K562 (cell line): ENCODE results near the gene ZNF276. TPM values are rescaled to one million over a fixed set of nuclear protein-coding genes. Genes with fewer than 3 reads are reported as not detected.

Source experiments
- ATAC-seq: fragments of 200-7000 bp; cut with Tn5 transposase; 3 replicates; pipeline ENCODE4 v1.9.1; 2020; ENCODE audit warnings: moderate library complexity
- BruUV-seq: library from RNA; stranded (reverse); fragments of 400-500 nt; replicated peaks from 2 replicates; lab custom pipeline; 2021; lab: Mats Ljungman, UMichigan
- CTCF ChIA-PET: fragments of 300-600 bp; formaldehyde crosslinking; extraction: SDS; loops from one replicate; lab custom pipeline; 2021; ENCODE audit warnings: low intra/inter-chr PET ratio; lab: Yijun Ruan, JAX
- POLR2A ChIA-PET: fragments of 300-600, 350-650 bp; sonication (Branson Sonifier 250); formaldehyde crosslinking; extraction: SDS; loops from one replicate; lab custom pipeline; 2021; ENCODE audit warnings: antibody characterized with exemption, inconsistent platforms; lab: Yijun Ruan, JAX
- DNase-seq, 4 experiments: peaks; one replicate each; pipeline versions ENCODE4 v3.0.0 to v3.0.0-alpha.2; 2011 to 2018; ENCODE audit warnings: low spot score in 3 of 4, mixed read lengths in 3 of 4; ENCODE audit errors: extremely low read depth in 1 of 4
- FAIRE-seq: peaks from 2 replicates; lab custom pipeline; 2011; peaks lifted over from hg19 to GRCh38; lab: Jason Lieb, UNC
- H2AFZ ChIP-seq: 2 replicates; pipeline ENCODE4 v1.6.0; 2011; ENCODE audit warnings: low read depth, low read length, control low read depth, inconsistent platforms
- H3K27ac ChIP-seq: fragments of 200-600 bp; 3 replicates; pipeline ENCODE4 v1.8.0; 2011; ENCODE audit warnings: low read depth, mild to moderate bottlenecking, control low read depth, inconsistent platforms, low read length, moderate library complexity, mixed read lengths; ENCODE audit errors: extremely low read depth
- H3K27me3 ChIP-seq, 2 experiments: fragments of 300-600 bp in 1 of 2; 2 replicates in 1 of 2; 3 replicates in 1 of 2; pipeline versions ENCODE4 v1.6.0 to v1.8.0; 2011; ENCODE audit warnings: inconsistent platforms in 2 of 2, low read length in 2 of 2, mild to moderate bottlenecking in 1 of 2, mixed read lengths in 1 of 2, moderate library complexity in 1 of 2; ENCODE audit not compliant: control insufficient read depth in 2 of 2, insufficient read depth in 2 of 2
- H3K36me3 ChIP-seq: fragments of 300-600 bp; 3 replicates; pipeline ENCODE4 v1.8.0; 2011; ENCODE audit warnings: mild to moderate bottlenecking, low read length, inconsistent platforms; ENCODE audit not compliant: control insufficient read depth, insufficient read depth
- H3K4me1 ChIP-seq, 2 experiments: fragments of 200-600 bp in 1 of 2; replicated peaks in 1 of 2; 2 replicates in 1 of 2; 3 replicates in 1 of 2; pipeline versions ENCODE4 v1.5.1 to v1.8.0; 2011; ENCODE audit warnings: inconsistent platforms in 2 of 2, low read length in 2 of 2, mild to moderate bottlenecking in 1 of 2, mixed read lengths in 1 of 2, moderate library complexity in 1 of 2; ENCODE audit not compliant: control insufficient read depth in 2 of 2, insufficient read depth in 2 of 2
- H3K4me2 ChIP-seq: 2 replicates; pipeline ENCODE4 v1.6.1; 2011; ENCODE audit warnings: low read length, control low read depth, inconsistent platforms, mixed read lengths; ENCODE audit not compliant: insufficient read depth
- H3K4me3 ChIP-seq: fragments of 200-600 bp; sonication (generic), shearing (Covaris generic); 2 replicates; pipeline ENCODE4 v1.5.1; 2016; ENCODE audit warnings: control low read depth, inconsistent platforms
- H3K79me2 ChIP-seq: fragments of 200-600 bp; 3 replicates; pipeline ENCODE4 v1.8.0; 2011; ENCODE audit warnings: low read length, inconsistent platforms; ENCODE audit not compliant: control insufficient read depth, insufficient read depth
- H3K9ac ChIP-seq, 2 experiments: 2 replicates each; pipeline versions ENCODE4 v1.6.0 to v1.6.1; 2011; ENCODE audit warnings: low read depth in 2 of 2, low read length in 2 of 2, control low read depth in 1 of 2, inconsistent platforms in 1 of 2, mild to moderate bottlenecking in 1 of 2, mixed read lengths in 1 of 2; ENCODE audit not compliant: insufficient read depth in 1 of 2
- H3K9me1 ChIP-seq: one replicate; pipeline ENCODE4 v1.6.0; 2011; ENCODE audit warnings: inconsistent platforms, mild to moderate bottlenecking, low read length, moderate library complexity; ENCODE audit not compliant: control insufficient read depth, insufficient read depth
- H3K9me3 ChIP-seq: replicated peaks from 2 replicates; pipeline ENCODE4 v1.5.1; 2011; ENCODE audit warnings: low read depth, low read length, inconsistent platforms; ENCODE audit not compliant: control insufficient read depth, insufficient read depth
- H4K20me1 ChIP-seq: replicated peaks from 2 replicates; pipeline ENCODE4 v1.6.1; 2011; ENCODE audit warnings: low read length, inconsistent platforms, mixed read lengths; ENCODE audit not compliant: control insufficient read depth, insufficient read depth
- BCOR ChIP-seq: fragments of 450-650 bp; IDR thresholded peaks from 2 replicates; pipeline ENCODE4 v1.6.1; 2016
- DMBX1 ChIP-seq: fragments of 250-450 bp; sonication (Bioruptor Pico); IDR thresholded peaks from 2 replicates; pipeline ENCODE4 v1.8.0; 2022; ENCODE audit warnings: inconsistent platforms, mild to moderate bottlenecking, moderate library complexity, borderline replicate concordance
- HMG20A ChIP-seq: fragments of 450-650 bp; formaldehyde crosslinking; conservative IDR thresholded peaks from 2 replicates; pipeline ENCODE4 v1.4.0; 2020; ENCODE audit warnings: mild to moderate bottlenecking, mixed read lengths
- LARP7 ChIP-seq: fragments of 450-650 bp; IDR thresholded peaks from 2 replicates; pipeline ENCODE4 v1.6.1; 2016
- NEUROD1 ChIP-seq: fragments of 150-350 bp; IDR thresholded peaks from 2 replicates; pipeline ENCODE4 v1.6.1; 2014; ENCODE audit warnings: borderline replicate concordance, low read length, low read depth; ENCODE audit not compliant: partially characterized antibody
- POLR2B ChIP-seq: fragments of 450-650 bp; IDR thresholded peaks from 2 replicates; pipeline ENCODE4 v1.6.1; 2018; ENCODE audit warnings: low read depth; ENCODE audit not compliant: partially characterized antibody
- POLR2G ChIP-seq: fragments of 200-400 bp; formaldehyde crosslinking; IDR thresholded peaks from 2 replicates; pipeline ENCODE4 v1.6.1; 2017; ENCODE audit warnings: low read depth, mild to moderate bottlenecking, antibody characterized with exemption, low read length, moderate library complexity
- RBFOX2 ChIP-seq: fragments of 200-400 bp; formaldehyde crosslinking; IDR thresholded peaks from 2 replicates; pipeline ENCODE4 v1.6.1; 2017; ENCODE audit warnings: low read depth, mild to moderate bottlenecking, low read length, moderate library complexity
- RFX7 ChIP-seq: fragments of 250-450 bp; sonication (Bioruptor Pico); IDR thresholded peaks from 2 replicates; pipeline ENCODE4 v1.5.1; 2021; ENCODE audit warnings: mild to moderate bottlenecking
- SUPT5H ChIP-seq: fragments of 450-650 bp; IDR thresholded peaks from 2 replicates; pipeline ENCODE4 v1.6.1; 2016
- ZNF253 ChIP-seq: fragments of 250-450 bp; sonication (Bioruptor Pico); conservative IDR thresholded peaks from 2 replicates; pipeline ENCODE4 v1.6.1; 2021; ENCODE audit warnings: mild to moderate bottlenecking
- ZNF274 ChIP-seq: IDR thresholded peaks from 2 replicates; pipeline ENCODE4 v1.6.1; 2011; ENCODE audit warnings: low read depth, mild to moderate bottlenecking, low read length, moderate library complexity, borderline replicate concordance
- ZNF586 ChIP-seq: fragments of 450-650 bp; formaldehyde crosslinking; conservative IDR thresholded peaks from 2 replicates; pipeline ENCODE4 v1.4.0; 2020; ENCODE audit warnings: mild to moderate bottlenecking, moderate library complexity
- WGBS: fragments of 100-300 bp; shearing (Covaris generic); methylation state at CpG from one replicate; pipeline ENCODE4 v1.1.6; 2016; ENCODE audit warnings: low coverage, mixed read lengths; ENCODE audit not compliant: insufficient coverage; ENCODE audit errors: missing lambda C conversion rate; 5-methylcytosine and 5-hydroxymethylcytosine counted together
- in situ Hi-C: fragments of 300-500 bp; cut with MboI; formaldehyde crosslinking; loops from 4 replicates; pipeline ENCODE4 v1.15.0; 2018; ENCODE audit warnings: inconsistent platforms, mixed read lengths
- intact Hi-C: fragments of 100-400 bp; cut with micrococcal nuclease; formaldehyde crosslinking; loops from 2 replicates; pipeline ENCODE4 v1.14.2; 2022
- polyA plus RNA-seq, 8 experiments: library from polyadenylated mRNA; depleted of rRNA in 4 of 8; stranded (reverse) in 5 of 8; unstranded in 3 of 8; fragments of >200 nt; fragmentation: Nextera tagmentation in 2 of 8; fragmentation: Illumina TruSeq in 1 of 8; extraction: Ambion mirVana in 2 of 8; extraction: Trizol in 1 of 8; gene quantifications; 2 replicates each; pipeline versions ENCODE4 v1.2.1 to v1.2.3, GENCODE V29; 2011 to 2014; ENCODE audit warnings: inconsistent platforms in 1 of 8, missing spikeins in 1 of 8
- total RNA-seq, 7 experiments: library from RNA; depleted of rRNA in 6 of 7; stranded (reverse); fragments of >200 nt in 6 of 7; fragmentation: Illumina TruSeq in 2 of 7; extraction: Trizol in 2 of 7; gene quantifications; 2 replicates each; pipeline versions ENCODE4 v1.2.1 to v1.2.3, GENCODE V29; 2011 to 2021; ENCODE audit warnings: low replicate concordance in 1 of 7
- TF ChIP-seq, protein P1 (sequence below): sonication (generic); formaldehyde crosslinking; IDR thresholded peaks from 2 replicates; pipeline ENCODE4 v1.9.0; 2022; ENCODE audit warnings: mild to moderate bottlenecking, missing genetic modification reagents

ZNF276 gene
- total and polyA plus RNA-seq, 9 of the 15 experiments (the other 6 are each of a cell fraction or from before 2014, with no cell fraction given), result 0.49 to 43.9 (median 15.8) TPM

DNA sequence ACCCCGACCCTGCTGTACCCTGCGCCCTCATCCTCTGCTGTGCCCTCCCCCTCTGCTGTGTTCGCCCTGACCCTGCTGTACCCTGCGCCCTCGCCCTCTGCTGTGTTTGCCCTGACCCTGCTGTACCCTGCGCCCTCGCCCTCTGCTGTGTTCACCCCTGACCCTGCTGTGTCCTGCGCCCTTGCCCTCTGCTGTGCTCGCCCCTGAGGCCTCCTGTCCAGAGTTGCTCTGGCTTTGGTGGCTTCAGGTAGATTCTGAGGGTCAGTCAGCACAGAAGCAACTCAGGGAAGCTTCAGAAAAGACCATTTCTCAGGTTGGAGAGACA lies 11.5 kb downstream of the ZNF276 start:
- Histone ChIP-seq H4K20me1 (peaks cover 6% of the 10 kb centered on the region; the same call in 1 of the 2 replicates), H3K9ac (peak overlapping the region in 1 of 2 experiments; percentile 62; a peak in 1 of 4 replicates), H3K9me3 (no peaks in the 10 kb centered on the region), H3K9me1 (no peaks in the 10 kb centered on the region), H3K27me3 (no peaks in the 10 kb centered on the region), H3K4me3 (no peak overlapping the region), H3K4me1 (peaks cover 0 to 18% of the 10 kb centered on the region in 2 experiments; a peak in 1 of 5 replicates), H2AFZ (no peak overlapping the region), H3K27ac (no peak overlapping the region), H3K79me2 (0 out of 3 replicates have a peak, but pooled peaks cover 3% of the 10 kb centered on the region), H3K4me2 (no peak overlapping the region), H3K36me3 (peaks cover 96% of the 10 kb centered on the region)
- CTCF ChIA-PET, result no interaction called here
- 88% methylated on average over 4 of the region's 9 CpGs for WGBS
- DNase-seq, result no peak
- no peak for ATAC-seq
- no peak for FAIRE-seq
- no TSS peak for BruUV-seq
- POLR2A ChIA-PET, result interaction anchor here (0.9 to 1.5 kb wide), 4 partner anchors 9 to 26 kb away, joined by 3 to 5 read pairs (median 3); no protein-coding TSS in a partner anchor
- intact Hi-C loops, result no loop called here
- TF ChIP-seq DMBX1 (CRISPR knock-in tag) (no peak), POLR2B (peak; percentile 5), RBFOX2 (peak; percentile 36; the same call in 1 of the 2 replicates), SUPT5H (0 out of 2 replicates have a peak, but pooled peaks have one; percentile 13), POLR2G (peak; percentile 65)
- in situ Hi-C loops, result no loop called here

DNA sequence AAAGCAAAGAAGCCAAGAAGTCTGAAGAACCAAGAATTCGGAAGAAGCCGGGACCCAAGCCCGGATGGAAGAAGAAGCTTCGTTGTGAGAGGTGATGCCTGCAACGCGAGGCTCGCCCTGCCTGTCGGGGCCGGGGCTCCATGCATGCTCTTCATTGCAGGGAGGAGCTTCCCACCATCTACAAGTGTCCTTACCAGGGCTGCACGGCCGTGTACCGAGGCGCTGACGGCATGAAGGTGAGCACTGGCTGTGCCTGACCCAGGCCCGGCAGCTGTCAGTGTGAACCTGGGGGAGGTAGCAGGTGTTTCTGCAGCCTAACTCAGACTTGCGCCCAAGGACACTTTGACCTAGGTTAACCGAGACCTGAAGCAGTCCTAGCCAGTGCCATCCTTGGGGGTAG lies 12.0 kb downstream of the ZNF276 start:
- Histone ChIP-seq H3K4me3 (no peak overlapping the region), H3K27me3 (no peaks in the 10 kb centered on the region), H3K9ac (no peak overlapping the region), H3K9me3 (no peaks in the 10 kb centered on the region), H3K36me3 (peaks cover 97% of the 10 kb centered on the region), H3K9me1 (no peaks in the 10 kb centered on the region), H3K27ac (no peak overlapping the region), H3K79me2 (0 out of 3 replicates have a peak, but pooled peaks cover 3% of the 10 kb centered on the region), H3K4me2 (no peak overlapping the region), H2AFZ (no peak overlapping the region), H4K20me1 (peaks cover 6% of the 10 kb centered on the region; the same call in 1 of the 2 replicates), H3K4me1 (peaks cover 0 to 21% of the 10 kb centered on the region in 2 experiments; a peak in 1 of 5 replicates)
- POLR2A ChIA-PET, result interaction anchor here (0.9 to 1.5 kb wide), 4 partner anchors 8 to 12 kb away, joined by 3 to 5 read pairs (median 3); no protein-coding TSS in a partner anchor
- BruUV-seq, result no TSS peak
- FAIRE-seq (no peak), ATAC-seq (no peak), DNase-seq (no peak)
- CTCF ChIA-PET, result no interaction called here
- intact Hi-C loops, result no loop called here
- in situ Hi-C loops, result no loop called here
- 96% methylated on average over 16 of the region's 17 CpGs for WGBS
- TF ChIP-seq ZNF586 (CRISPR knock-in tag) (no peak), LARP7 (no peak), ZNF253 (CRISPR knock-in tag) (no peak), ZNF274 (no peak), RFX7 (CRISPR knock-in tag) (no peak), BCOR (no peak), HMG20A (CRISPR knock-in tag) (no peak), NEUROD1 (no peak)
- TF ChIP-seq, protein P1, sequence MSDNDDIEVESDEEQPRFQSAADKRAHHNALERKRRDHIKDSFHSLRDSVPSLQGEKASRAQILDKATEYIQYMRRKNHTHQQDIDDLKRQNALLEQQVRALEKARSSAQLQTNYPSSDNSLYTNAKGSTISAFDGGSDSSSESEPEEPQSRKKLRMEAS, result no peak
